Loucy (cell line): ENCODE results near the gene SLC7A6OS.

ENCODE experiments used
- CTCF ChIP-seq: fragments of 200-600 bp; sonication (generic); conservative IDR thresholded peaks from 2 replicates; pipeline ENCODE4 v1.5.1; 2014; ENCODE audit warnings: mild to moderate bottlenecking, antibody characterized with exemption, low read length
- EZH2phosphoT487 ChIP-seq: fragments of 200-600 bp; IDR thresholded peaks from 2 replicates; pipeline ENCODE4 v1.6.1; 2018; ENCODE audit warnings: antibody characterized with exemption, mild to moderate bottlenecking, moderate library complexity, borderline replicate concordance

GRCh38 chr16:68290450-68290849, 20.3 kb downstream of the SLC7A6OS start:
- no peak for TF ChIP-seq CTCF
- no peak for TF ChIP-seq EZH2phosphoT487
